IPS-20b (cell line): ENCODE data around the gene MATN4.

ENCODE experiments used
- H3K27ac ChIP-seq: one replicate; pipeline ENCODE4 v1.5.1; 2013; ENCODE audit warnings: low read length
- H3K27me3 ChIP-seq: 2 replicates; pipeline ENCODE4 v1.6.1; 2013; ENCODE audit warnings: mild to moderate bottlenecking, low read length, inconsistent platforms; ENCODE audit not compliant: insufficient read depth
- H3K36me3 ChIP-seq: 2 replicates; pipeline ENCODE4 v1.6.1; 2013; ENCODE audit warnings: low read depth, mild to moderate bottlenecking, inconsistent platforms, low read length, moderate library complexity; ENCODE audit not compliant: insufficient read depth
- H3K4me1 ChIP-seq: 2 replicates; pipeline ENCODE4 v1.6.1; 2013; ENCODE audit warnings: mild to moderate bottlenecking, control low read depth, inconsistent platforms, low read length, moderate library complexity; ENCODE audit not compliant: insufficient read depth
- H3K4me3 ChIP-seq: 2 replicates; pipeline ENCODE4 v1.5.1; 2013; ENCODE audit warnings: mild to moderate bottlenecking, low read length, inconsistent platforms
- H3K9ac ChIP-seq: 2 replicates; pipeline ENCODE4 v1.6.1; 2013; ENCODE audit warnings: low read depth, mild to moderate bottlenecking, inconsistent platforms, low read length, moderate library complexity
- H3K9me3 ChIP-seq: 2 replicates; pipeline ENCODE4 v1.6.1; 2013; ENCODE audit warnings: mild to moderate bottlenecking, low read depth, low read length, inconsistent platforms; ENCODE audit not compliant: insufficient read depth

Gene MATN4

GRCh38 chr20:45279992-45280391 lies 28.1 kb downstream of the MATN4 start:
- H3K36me3 ChIP-seq, result no peaks in the 10 kb centered on the region
- no peak overlapping the region for H3K9ac ChIP-seq
- no peaks in the 10 kb centered on the region for H3K27me3 ChIP-seq
- no peaks in the 10 kb centered on the region for H3K4me1 ChIP-seq
- H3K4me3 ChIP-seq, result no peak overlapping the region
- no peaks in the 10 kb centered on the region for H3K9me3 ChIP-seq
- H3K27ac ChIP-seq, result no peak overlapping the region

DNA sequence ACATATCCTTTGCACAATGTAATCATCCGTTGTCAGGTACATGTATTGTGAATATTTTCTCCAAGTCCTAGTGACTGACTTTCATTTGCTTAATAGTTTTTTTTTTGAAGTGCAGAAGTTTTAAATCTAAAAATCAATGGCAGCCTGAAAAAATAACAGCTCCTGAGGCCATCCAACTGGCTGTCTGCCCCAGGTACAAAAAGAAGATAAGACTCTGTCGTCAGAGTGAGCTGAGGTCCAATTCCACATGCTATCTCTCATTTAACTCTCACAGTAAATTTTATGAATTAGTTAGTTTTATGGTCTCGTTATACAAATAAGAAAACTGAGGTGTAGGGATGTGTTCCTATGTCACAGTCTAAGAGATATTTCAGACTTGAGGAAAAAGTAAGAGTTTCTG lies 32.8 kb downstream of the MATN4 start:
- no peak overlapping the region for H3K9ac ChIP-seq

DNA sequence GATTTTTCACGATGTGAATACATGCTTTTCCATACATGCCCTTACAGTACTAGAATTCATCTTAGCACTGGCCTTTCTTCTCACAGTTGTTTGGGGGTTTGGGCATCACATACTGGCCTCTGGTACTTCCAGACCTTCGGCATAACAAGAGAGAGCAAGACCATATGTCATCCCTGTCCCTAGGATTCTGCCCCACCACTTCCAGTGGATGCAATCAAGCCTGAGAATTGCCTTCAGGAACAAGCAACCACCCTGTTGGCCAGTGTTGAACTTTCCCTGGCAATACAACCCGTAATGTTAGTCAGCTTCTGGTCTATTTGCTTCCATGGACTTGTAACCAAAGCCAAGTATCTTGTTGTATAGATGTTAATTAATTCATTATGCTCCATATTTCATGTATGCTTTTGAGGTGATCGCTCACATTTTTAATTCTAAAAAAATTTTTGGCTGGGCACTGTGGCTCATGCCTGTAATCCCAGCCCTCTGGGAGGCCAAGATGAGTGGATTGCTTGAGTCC lies 38.3 kb downstream of the MATN4 start:
- Histone ChIP-seq H3K27ac (no peak overlapping the region), H3K9ac (no peak overlapping the region)

More for the DNA sequence above, 32.8 kb downstream of the MATN4 start:
- Histone ChIP-seq H3K4me1 (peaks cover 7% of the 10 kb centered on the region; the same call in 1 of the 2 replicates), H3K4me3 (no peak overlapping the region), H3K27me3 (no peaks in the 10 kb centered on the region), H3K36me3 (no peaks in the 10 kb centered on the region), H3K27ac (no peak overlapping the region), H3K9me3 (no peaks in the 10 kb centered on the region)

DNA sequence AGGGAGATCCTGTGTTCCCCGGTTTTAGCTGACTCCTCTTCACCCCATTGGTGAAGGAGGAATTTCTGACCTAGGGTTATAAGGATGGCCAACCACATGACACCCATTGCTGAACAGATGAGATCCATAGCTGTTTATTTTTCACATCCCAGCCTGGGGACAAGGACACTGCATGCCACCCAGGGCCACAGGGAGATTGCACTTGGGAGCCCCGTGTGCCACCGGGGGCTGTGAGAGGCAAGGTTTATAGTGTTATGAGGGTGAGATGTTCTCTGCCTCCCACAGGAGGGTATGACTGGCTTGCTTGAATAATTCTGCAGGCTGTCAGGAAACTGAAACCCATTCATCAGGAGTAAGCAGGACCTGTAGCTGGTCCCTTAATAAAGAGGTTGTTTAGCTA lies 39.0 kb downstream of the MATN4 start:
- H3K9me3 ChIP-seq, result no peaks in the 10 kb centered on the region
- no peaks in the 10 kb centered on the region for H3K36me3 ChIP-seq
- H3K27ac ChIP-seq, result no peak overlapping the region
- peaks cover 7% of the 10 kb centered on the region; the same call in 1 of the 2 replicates for H3K4me1 ChIP-seq
- no peaks in the 10 kb centered on the region for H3K27me3 ChIP-seq
- H3K9ac ChIP-seq, result no peak overlapping the region
- H3K4me3 ChIP-seq, result no peak overlapping the region

More for the DNA sequence above, 38.3 kb downstream of the MATN4 start:
- no peak overlapping the region for H3K4me3 ChIP-seq
- H3K36me3 ChIP-seq, result no peaks in the 10 kb centered on the region
- no peaks in the 10 kb centered on the region for H3K27me3 ChIP-seq
- H3K4me1 ChIP-seq, result peaks cover 7% of the 10 kb centered on the region; the same call in 1 of the 2 replicates
- H3K9me3 ChIP-seq, result no peaks in the 10 kb centered on the region

DNA sequence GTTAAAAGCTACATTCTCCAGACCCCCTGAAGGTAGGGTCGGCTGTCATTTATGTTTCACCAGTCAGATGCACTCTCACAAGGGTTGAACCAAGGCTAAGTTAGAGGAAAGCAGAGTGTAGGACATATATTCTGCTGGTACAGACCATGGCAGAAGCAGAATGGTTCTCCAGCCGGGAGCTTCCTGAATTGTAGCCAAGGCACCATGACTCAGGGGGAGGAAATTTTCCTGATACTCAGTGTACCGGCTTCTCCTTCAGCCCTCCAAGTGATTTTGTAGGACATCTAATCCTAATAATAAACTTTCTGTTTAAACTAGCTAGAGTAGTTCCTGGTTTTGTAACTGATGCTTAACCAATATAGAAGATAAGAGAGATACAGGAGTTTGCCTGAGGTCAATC lies 39.6 kb downstream of the MATN4 start:
- Histone ChIP-seq H3K9me3 (no peaks in the 10 kb centered on the region), H3K36me3 (no peaks in the 10 kb centered on the region), H3K9ac (no peak overlapping the region), H3K4me3 (no peak overlapping the region), H3K4me1 (peaks cover 7% of the 10 kb centered on the region; the same call in 1 of the 2 replicates), H3K27me3 (no peaks in the 10 kb centered on the region), H3K27ac (no peak overlapping the region)

DNA sequence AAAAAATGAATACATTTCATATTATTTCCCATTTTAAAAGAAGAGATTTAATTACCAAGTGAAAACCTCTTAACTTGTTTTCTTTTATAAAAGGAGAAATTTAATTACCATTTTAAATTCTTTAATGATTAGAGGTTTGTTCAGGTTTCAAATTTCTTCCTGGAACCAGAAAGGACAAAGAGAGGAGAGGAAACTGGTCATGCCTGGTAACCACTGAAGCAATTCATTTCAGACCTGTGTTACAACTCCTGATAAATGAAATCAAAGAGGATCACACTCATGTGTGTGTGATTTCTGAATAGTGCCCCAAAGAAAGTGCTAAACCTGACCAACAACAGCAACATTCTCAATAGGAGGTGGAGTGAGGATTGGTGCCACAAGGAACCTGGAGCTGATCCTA lies 41.1 kb downstream of the MATN4 start:
- no peak overlapping the region for H3K27ac ChIP-seq
- H3K9ac ChIP-seq, result no peak overlapping the region
- H3K9me3 ChIP-seq, result no peaks in the 10 kb centered on the region
- no peaks in the 10 kb centered on the region for H3K36me3 ChIP-seq
- no peak overlapping the region for H3K4me3 ChIP-seq
- H3K27me3 ChIP-seq, result no peaks in the 10 kb centered on the region
- 0 out of 2 replicates have a peak, but pooled peaks cover 5% of the 10 kb centered on the region for H3K4me1 ChIP-seq

GRCh38 chr20:45263556-45264266 lies 44.4 kb downstream of the MATN4 start:
- H3K4me3 ChIP-seq, result no peak overlapping the region
- no peaks in the 10 kb centered on the region for H3K27me3 ChIP-seq
- H3K9me3 ChIP-seq, result no peaks in the 10 kb centered on the region
- peaks cover 3% of the 10 kb centered on the region; the same call in 1 of the 2 replicates for H3K4me1 ChIP-seq
- H3K9ac ChIP-seq, result no peak overlapping the region
- no peak overlapping the region for H3K27ac ChIP-seq
- H3K36me3 ChIP-seq, result no peaks in the 10 kb centered on the region

- no peaks in the 10 kb centered on the region for H3K9me3 ChIP-seq
- H3K27ac ChIP-seq, result no peak overlapping the region
- no peak overlapping the region for H3K9ac ChIP-seq
- H3K27me3 ChIP-seq, result no peaks in the 10 kb centered on the region
- H3K4me1 ChIP-seq, result peaks cover 6% of the 10 kb centered on the region; the same call in 1 of the 2 replicates
- H3K4me3 ChIP-seq, result no peak overlapping the region
- no peaks in the 10 kb centered on the region for H3K36me3 ChIP-seq
Measured at GRCh38 chr20:45258664-45259063, 49.4 kb downstream of the MATN4 start.

GRCh38 chr20:45258259-45258658 lies 49.8 kb downstream of the MATN4 start:
- H3K27me3 ChIP-seq, result no peaks in the 10 kb centered on the region

GRCh38 chr20:45257711-45258110 lies 50.4 kb downstream of the MATN4 start:
- no peak overlapping the region for H3K9ac ChIP-seq
- H3K4me3 ChIP-seq, result no peak overlapping the region
- H3K36me3 ChIP-seq, result no peaks in the 10 kb centered on the region
- no peaks in the 10 kb centered on the region for H3K27me3 ChIP-seq
- peaks cover 6% of the 10 kb centered on the region; the same call in 1 of the 2 replicates for H3K4me1 ChIP-seq
- no peak overlapping the region for H3K27ac ChIP-seq
- H3K9me3 ChIP-seq, result no peaks in the 10 kb centered on the region

More at GRCh38 chr20:45258259-45258658, 49.8 kb downstream of the MATN4 start:
- H3K36me3 ChIP-seq, result no peaks in the 10 kb centered on the region
- H3K4me3 ChIP-seq, result no peak overlapping the region
- no peaks in the 10 kb centered on the region for H3K9me3 ChIP-seq
- H3K4me1 ChIP-seq, result peaks cover 6% of the 10 kb centered on the region; the same call in 1 of the 2 replicates
- H3K9ac ChIP-seq, result no peak overlapping the region
- no peak overlapping the region for H3K27ac ChIP-seq

DNA sequence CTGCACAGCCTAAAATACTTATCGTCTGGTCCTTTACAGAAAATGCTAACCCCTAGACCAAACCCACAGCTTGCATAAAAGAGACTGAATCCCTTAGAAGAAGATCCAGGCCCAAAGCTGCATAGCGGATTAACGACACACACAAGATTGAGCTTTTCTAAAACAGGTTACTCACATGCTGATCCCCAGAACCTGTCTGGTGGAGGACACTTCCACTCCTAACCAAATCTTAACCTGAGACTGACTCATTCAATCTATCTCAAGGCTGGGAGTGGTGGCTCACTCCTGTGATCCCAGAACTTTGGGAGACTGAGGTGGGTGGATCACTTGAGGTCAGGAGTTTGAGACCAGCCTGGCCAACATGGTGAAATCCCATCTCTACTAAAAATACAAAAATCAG lies 50.9 kb downstream of the MATN4 start:
- no peak overlapping the region for H3K4me3 ChIP-seq
- H3K36me3 ChIP-seq, result no peaks in the 10 kb centered on the region
- H3K9me3 ChIP-seq, result no peaks in the 10 kb centered on the region
- no peak overlapping the region for H3K27ac ChIP-seq
- no peak overlapping the region for H3K9ac ChIP-seq
- no peaks in the 10 kb centered on the region for H3K27me3 ChIP-seq
- H3K4me1 ChIP-seq, result peaks cover 6% of the 10 kb centered on the region; the same call in 1 of the 2 replicates
